Mesenchymal stem cell (in vitro differentiated cells and primary cell): ENCODE results near the gene C1orf210.
A peak's percentile ranks its signal among the peaks of the same experiment; 100 is the strongest.

ENCODE experiments used
- DNase-seq: peaks from one replicate; pipeline ENCODE4 v3.0.0-alpha.2; 2013
- H2AFZ ChIP-seq: one replicate; pipeline ENCODE4 v1.6.1; 2013; ENCODE audit warnings: low read depth, mild to moderate bottlenecking, control low read depth, inconsistent platforms, low read length, moderate library complexity
- H2AK5ac ChIP-seq: 2 replicates; pipeline ENCODE4 v1.6.1; 2013; ENCODE audit warnings: low read length, moderate library complexity, mild to moderate bottlenecking, inconsistent platforms; ENCODE audit not compliant: severe bottlenecking
- H2BK120ac ChIP-seq: one replicate; pipeline ENCODE4 v1.6.1; 2013; ENCODE audit warnings: low read depth, mild to moderate bottlenecking, inconsistent platforms, low read length, moderate library complexity
- H2BK12ac ChIP-seq, 2 experiments: one replicate each; pipeline ENCODE4 v1.6.1; 2013; ENCODE audit warnings: inconsistent platforms in 2 of 2, low read length in 2 of 2, mild to moderate bottlenecking in 2 of 2, moderate library complexity in 2 of 2, control low read depth in 1 of 2
- H2BK15ac ChIP-seq: one replicate; pipeline ENCODE4 v1.6.1; 2013; ENCODE audit warnings: mild to moderate bottlenecking, low read depth, inconsistent platforms; ENCODE audit not compliant: poor library complexity, severe bottlenecking
- H2BK5ac ChIP-seq: 2 replicates; pipeline ENCODE4 v1.6.1; 2013; ENCODE audit warnings: low read depth, mild to moderate bottlenecking, low read length, control low read depth, inconsistent platforms; ENCODE audit not compliant: poor library complexity, severe bottlenecking
- H3K14ac ChIP-seq, 2 experiments: one replicate each; pipeline ENCODE4 v1.6.1; 2013; ENCODE audit warnings: inconsistent platforms in 2 of 2, low read length in 2 of 2, control low read depth in 1 of 2, mild to moderate bottlenecking in 1 of 2, moderate library complexity in 1 of 2
- H3K18ac ChIP-seq, 2 experiments: one replicate each; pipeline ENCODE4 v1.6.1; 2013; ENCODE audit warnings: inconsistent platforms in 2 of 2, low read length in 2 of 2, control low read depth in 1 of 2, low read depth in 1 of 2, mild to moderate bottlenecking in 1 of 2
- H3K23ac ChIP-seq, 2 experiments: one replicate each; pipeline ENCODE4 v1.6.1; 2013; ENCODE audit warnings: inconsistent platforms in 2 of 2, low read length in 2 of 2, mild to moderate bottlenecking in 2 of 2, moderate library complexity in 2 of 2, control low read depth in 1 of 2
- H3K27ac ChIP-seq: 2 replicates; pipeline ENCODE4 v1.5.1; 2013; ENCODE audit warnings: mild to moderate bottlenecking, moderate library complexity, low read length, control low read depth, inconsistent platforms; ENCODE audit not compliant: poor library complexity, severe bottlenecking
- H3K27me3 ChIP-seq, 2 experiments: 2 replicates each; pipeline versions ENCODE4 v1.6.1 to v1.7.0; 2013; ENCODE audit warnings: low read length in 2 of 2, mild to moderate bottlenecking in 2 of 2, moderate library complexity in 2 of 2, control low read depth in 1 of 2, inconsistent platforms in 1 of 2; ENCODE audit not compliant: control insufficient read depth in 1 of 2, insufficient read depth in 1 of 2
- H3K36me3 ChIP-seq, 2 experiments: 2 replicates each; pipeline versions ENCODE4 v1.6.1 to v1.7.0; 2013; ENCODE audit warnings: low read length in 2 of 2, control low read depth in 1 of 2, inconsistent platforms in 1 of 2, low read depth in 1 of 2, mild to moderate bottlenecking in 1 of 2; ENCODE audit not compliant: insufficient read depth in 2 of 2, control insufficient read depth in 1 of 2
- H3K4ac ChIP-seq, 2 experiments: one replicate each; pipeline ENCODE4 v1.6.1; 2013; ENCODE audit warnings: inconsistent platforms in 2 of 2, low read length in 2 of 2, mild to moderate bottlenecking in 2 of 2, moderate library complexity in 2 of 2, control low read depth in 1 of 2, low read depth in 1 of 2
- H3K4me1 ChIP-seq: 2 replicates; pipeline ENCODE4 v1.6.1; 2013; ENCODE audit warnings: low read depth, low read length, control low read depth; ENCODE audit not compliant: control insufficient read depth, insufficient read depth
- H3K4me2 ChIP-seq: 2 replicates; pipeline ENCODE4 v1.6.1; 2013; ENCODE audit warnings: low read length, mild to moderate bottlenecking, inconsistent platforms; ENCODE audit not compliant: poor library complexity, severe bottlenecking
- H3K4me3 ChIP-seq, 2 experiments: 2 replicates each; pipeline versions ENCODE4 v1.5.1 to v1.7.0; 2013; ENCODE audit warnings: low read length in 2 of 2, mild to moderate bottlenecking in 2 of 2, control low read depth in 1 of 2, low read depth in 1 of 2; ENCODE audit not compliant: insufficient read depth in 1 of 2
- H3K79me1 ChIP-seq: replicated peaks from 2 replicates; pipeline ENCODE4 v1.6.1; 2013; ENCODE audit warnings: mild to moderate bottlenecking, control low read depth, low read length, inconsistent platforms; ENCODE audit not compliant: poor library complexity, severe bottlenecking
- H3K9ac ChIP-seq: 2 replicates; pipeline ENCODE4 v1.7.0; 2013; ENCODE audit warnings: mild to moderate bottlenecking, low read length, moderate library complexity
- H3K9me3 ChIP-seq: 2 replicates; pipeline ENCODE4 v1.7.0; 2013; ENCODE audit warnings: mild to moderate bottlenecking, low read length; ENCODE audit not compliant: control insufficient read depth
- H4K8ac ChIP-seq: one replicate; pipeline ENCODE4 v1.6.1; 2013; ENCODE audit warnings: inconsistent platforms, mild to moderate bottlenecking, low read length, moderate library complexity
- H4K91ac ChIP-seq: one replicate; pipeline ENCODE4 v1.6.1; 2013; ENCODE audit warnings: mild to moderate bottlenecking, low read length, inconsistent platforms
- WGBS: methylation state at CpG from one replicate; pipeline ENCODE4 v1.1.7; 2013; ENCODE audit warnings: mixed read lengths; 5-methylcytosine and 5-hydroxymethylcytosine counted together

The C1orf210 gene

DNA sequence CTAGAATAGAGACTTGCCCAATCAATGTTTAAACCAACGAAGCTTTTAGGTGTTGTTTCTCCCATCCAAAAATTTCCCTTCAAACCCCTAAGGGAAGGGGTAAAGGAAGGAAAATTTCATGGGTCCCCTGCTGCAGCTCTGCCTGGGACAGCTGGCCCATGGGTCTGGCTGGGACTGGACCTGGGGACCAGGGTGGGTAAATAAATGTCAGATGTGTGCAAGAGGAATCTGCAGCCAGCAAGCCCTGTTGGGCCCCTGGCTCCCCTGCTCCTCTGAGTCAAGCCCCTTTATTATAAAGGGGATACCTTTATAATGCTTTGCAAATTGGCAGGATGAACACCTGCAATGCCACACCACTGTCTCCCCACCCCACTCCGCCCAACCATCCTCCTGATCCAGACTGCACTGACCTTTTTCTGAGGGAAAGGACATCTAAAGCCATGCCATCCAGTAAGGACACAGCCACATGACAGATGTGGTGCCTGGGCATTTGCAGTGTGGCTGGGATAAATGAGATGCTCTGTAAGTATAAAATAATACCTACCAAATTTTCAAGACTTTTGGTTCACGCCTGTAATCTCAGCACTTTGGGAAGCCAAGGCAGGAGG is 17.5 kb downstream of the C1orf210 start:
- no peak overlapping the region for H2BK120ac ChIP-seq
- WGBS, result 90% methylated on average over 2 of the region's 3 CpGs
- peaks cover 15 to 29% of the 10 kb centered on the region in 2 experiments for H3K27me3 ChIP-seq
- H3K23ac ChIP-seq, result no peak overlapping the region
- H3K4ac ChIP-seq, result no peak overlapping the region
- peaks cover 6% of the 10 kb centered on the region for H3K4me1 ChIP-seq
- H3K79me1 ChIP-seq, result no peaks in the 10 kb centered on the region
- H3K36me3 ChIP-seq, result peaks cover 0 to 5% of the 10 kb centered on the region in 2 experiments
- no peak overlapping the region for H3K18ac ChIP-seq
- H2BK5ac ChIP-seq, result no peak overlapping the region
- H3K14ac ChIP-seq, result no peak overlapping the region
- no peak overlapping the region for H4K91ac ChIP-seq
- H3K4me3 ChIP-seq, result no peak overlapping the region
- H3K9ac ChIP-seq, result no peak overlapping the region
- peaks cover 5% of the 10 kb centered on the region for H3K9me3 ChIP-seq
- H3K4me2 ChIP-seq, result no peak overlapping the region
- no peak overlapping the region for H2BK12ac ChIP-seq
- H2AFZ ChIP-seq, result no peak overlapping the region
- DNase-seq, result no peak
- no peak overlapping the region for H3K27ac ChIP-seq
- no peak overlapping the region for H2AK5ac ChIP-seq
- no peak overlapping the region for H4K8ac ChIP-seq
- H2BK15ac ChIP-seq, result no peak overlapping the region

DNA sequence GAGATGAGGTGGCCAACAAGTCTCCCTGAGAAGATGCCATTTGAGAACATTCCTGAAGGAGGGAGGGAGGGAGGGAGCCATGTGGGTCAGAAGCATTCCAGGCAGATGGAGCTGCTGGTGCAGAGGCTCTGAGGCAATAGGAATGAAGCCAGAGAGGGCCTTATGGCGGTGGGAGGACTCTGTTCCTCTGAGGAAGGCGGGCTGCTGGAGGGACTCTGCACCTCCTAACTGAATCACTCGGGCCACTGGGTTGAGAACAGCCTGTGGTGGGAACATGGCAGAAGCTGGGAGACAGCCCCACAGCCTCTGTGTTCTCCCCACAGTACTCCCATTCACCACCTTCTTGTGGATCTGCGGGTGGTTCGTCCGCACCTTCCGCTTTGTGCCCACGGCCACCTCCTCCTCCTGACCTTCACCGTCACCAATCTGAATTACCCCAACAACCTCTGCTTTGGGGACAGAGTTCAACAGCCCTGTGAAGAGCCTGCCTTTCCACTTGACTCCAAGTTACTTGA is 18.0 kb downstream of the C1orf210 start:
- Histone ChIP-seq H2BK12ac (no peak overlapping the region), H2BK5ac (no peak overlapping the region), H3K4me1 (peaks cover 6% of the 10 kb centered on the region), H3K4me3 (no peak overlapping the region), H2AK5ac (no peak overlapping the region), H3K23ac (no peak overlapping the region), H4K8ac (no peak overlapping the region), H3K27me3 (peaks cover 15 to 29% of the 10 kb centered on the region in 2 experiments), H3K79me1 (no peaks in the 10 kb centered on the region), H3K9ac (no peak overlapping the region), H3K27ac (no peak overlapping the region), H3K14ac (no peak overlapping the region), H2BK15ac (no peak overlapping the region), H3K9me3 (peaks cover 5% of the 10 kb centered on the region), H2BK120ac (no peak overlapping the region), H3K4ac (no peak overlapping the region), H3K36me3 (no peaks in the 10 kb centered on the region), H2AFZ (no peak overlapping the region), H4K91ac (no peak overlapping the region), H3K4me2 (no peak overlapping the region), H3K18ac (no peak overlapping the region)
- 93% methylated on average over 9 of the region's 9 CpGs for WGBS
- peak; percentile 35 for DNase-seq

DNA sequence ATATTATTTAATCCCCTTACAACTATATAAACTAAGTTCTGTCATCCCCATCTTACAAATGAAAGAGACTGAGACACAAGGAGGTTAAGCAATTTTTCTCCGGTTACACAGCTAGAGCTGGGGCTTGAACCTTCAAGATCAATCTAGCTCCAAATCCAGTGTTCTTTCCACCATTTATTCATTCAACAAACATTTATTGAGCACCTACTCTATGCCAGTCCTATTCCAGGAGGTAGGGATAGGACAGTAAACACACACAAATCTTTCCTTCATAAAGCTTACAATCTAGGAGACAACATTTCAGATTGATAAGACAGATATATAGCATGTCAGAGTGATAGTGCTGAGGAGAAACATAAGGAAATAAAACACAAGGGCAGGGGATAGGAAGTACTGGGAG is 18.5 kb downstream of the C1orf210 start:
- no peak overlapping the region for H3K14ac ChIP-seq
- H3K9me3 ChIP-seq, result peaks cover 5% of the 10 kb centered on the region
- H3K23ac ChIP-seq, result no peak overlapping the region
- no peak overlapping the region for H2BK120ac ChIP-seq
- H2BK15ac ChIP-seq, result no peak overlapping the region
- H2BK12ac ChIP-seq, result no peak overlapping the region
- peaks cover 15 to 25% of the 10 kb centered on the region in 2 experiments for H3K27me3 ChIP-seq
- H3K4me2 ChIP-seq, result no peak overlapping the region
- H4K91ac ChIP-seq, result no peak overlapping the region
- no peak overlapping the region for H2BK5ac ChIP-seq
- H2AFZ ChIP-seq, result no peak overlapping the region
- peaks cover 6% of the 10 kb centered on the region for H3K4me1 ChIP-seq
- H3K4me3 ChIP-seq, result no peak overlapping the region
- H3K9ac ChIP-seq, result no peak overlapping the region
- no peak overlapping the region for H3K27ac ChIP-seq
- H3K79me1 ChIP-seq, result no peaks in the 10 kb centered on the region
- no peaks in the 10 kb centered on the region for H3K36me3 ChIP-seq
- H3K4ac ChIP-seq, result no peak overlapping the region
- DNase-seq, result no peak
- 93% methylated on average over 1 of the region's 1 CpG for WGBS
- no peak overlapping the region for H2AK5ac ChIP-seq
- H4K8ac ChIP-seq, result no peak overlapping the region
- H3K18ac ChIP-seq, result no peak overlapping the region

DNA sequence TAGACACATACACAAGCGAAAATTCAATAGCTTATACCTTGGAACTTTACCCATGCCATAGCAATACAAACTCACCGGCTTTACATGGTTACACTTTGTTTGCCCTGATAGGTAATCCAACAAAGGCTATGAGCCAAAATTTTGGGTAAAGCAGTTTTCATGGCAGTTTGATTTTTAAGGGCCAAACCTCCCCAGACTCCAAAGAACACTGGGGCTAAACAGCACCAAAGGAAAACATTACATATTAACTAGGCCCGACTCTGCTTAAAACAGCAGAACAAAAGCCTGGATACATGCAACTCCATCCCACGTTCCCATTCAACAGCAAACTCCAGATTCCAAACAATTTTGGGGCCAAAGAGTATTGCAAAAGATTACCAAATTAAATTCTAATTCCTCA is 19.9 kb downstream of the C1orf210 start:
- Histone ChIP-seq H3K9me3 (peaks cover 5% of the 10 kb centered on the region), H3K27me3 (peaks cover 10 to 11% of the 10 kb centered on the region in 2 experiments), H2BK5ac (no peak overlapping the region), H2AFZ (no peak overlapping the region), H3K27ac (no peak overlapping the region), H3K4me1 (peaks cover 1% of the 10 kb centered on the region), H3K18ac (no peak overlapping the region), H2BK120ac (no peak overlapping the region), H2BK15ac (no peak overlapping the region), H2AK5ac (no peak overlapping the region), H3K79me1 (no peaks in the 10 kb centered on the region), H3K14ac (no peak overlapping the region), H3K9ac (no peak overlapping the region), H3K4ac (no peak overlapping the region), H2BK12ac (no peak overlapping the region), H4K91ac (no peak overlapping the region), H3K23ac (no peak overlapping the region), H4K8ac (no peak overlapping the region), H3K4me3 (no peak overlapping the region), H3K4me2 (no peak overlapping the region), H3K36me3 (no peaks in the 10 kb centered on the region)
- no peak for DNase-seq
- WGBS, result 88% methylated on average over 4 of the region's 4 CpGs
